Measurements from ENCODE around the gene LSAMP. TPM values are rescaled to one million over a fixed set of nuclear protein-coding genes. Genes with fewer than 3 reads are reported as not detected.

LSAMP gene
- total and polyA plus RNA-seq, 2 donors (not counting 3 experiments of a cell fraction or from before 2014, with no cell fraction given), result not detected

DNA sequence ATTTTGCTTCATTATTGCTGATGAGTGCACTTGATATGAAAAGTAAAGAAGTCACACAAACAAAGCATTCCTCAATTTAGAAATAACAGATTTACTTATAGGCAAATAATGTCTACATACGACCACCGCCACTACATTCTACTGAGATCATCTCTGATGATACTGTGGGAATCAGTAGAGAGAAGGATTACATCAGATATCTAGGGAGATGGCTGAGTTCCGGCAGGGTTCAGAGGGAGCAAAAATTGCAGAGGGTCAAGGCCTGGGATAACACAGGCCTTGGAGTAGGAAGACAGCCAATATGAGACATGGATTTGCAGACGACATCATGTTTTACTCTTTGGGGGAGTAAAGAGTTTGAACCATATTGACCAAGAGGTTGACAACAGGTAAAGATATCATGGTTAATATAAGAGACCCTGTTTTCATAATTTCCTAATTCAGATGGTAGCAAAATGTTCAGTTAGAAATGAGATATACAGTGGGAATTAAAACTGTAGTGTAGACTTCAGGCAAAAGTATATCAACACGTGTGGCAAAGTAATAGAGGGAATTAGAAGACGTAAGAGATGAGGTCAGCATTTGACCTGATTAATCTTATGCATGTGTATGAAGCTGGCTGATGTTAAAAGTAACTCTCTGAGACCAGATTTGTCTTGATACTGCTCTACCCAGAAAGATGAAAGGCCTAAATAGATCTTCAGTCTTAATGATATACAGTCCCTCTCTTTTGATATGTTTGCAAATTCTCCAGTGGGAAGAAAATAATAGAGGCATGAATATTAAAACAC is 15.6 kb downstream of the LSAMP start:
- no TSS peak for BruUV-seq (replicated peaks)
- Histone ChIP-seq H3K27me3 (ENCODE audit: control insufficient read depth in 2 of 2, insufficient read depth in 2 of 2, low read length in 2 of 2) (no peaks in the 10 kb centered on the region), H2AFZ (ENCODE audit: low read depth, low read length) (no peak overlapping the region), H3K9ac (replicated peaks; ENCODE audit: extremely low read depth, insufficient read depth, low read length) (no peak overlapping the region), H4K20me1 (replicated peaks; ENCODE audit: control insufficient read depth, extremely low read depth, insufficient read depth, low read length) (no peaks in the 10 kb centered on the region), H3K4me3 (replicated peaks in 1 of 3; ENCODE audit: insufficient read depth in 1 of 3, low read depth in 1 of 3, low read length in 3 of 3) (no peak overlapping the region), H3K79me2 (ENCODE audit: control insufficient read depth, insufficient read depth, low read length) (no peaks in the 10 kb centered on the region), H3K9me1 (replicated peaks; ENCODE audit: control insufficient read depth, extremely low read depth, insufficient read depth, low read length) (no peaks in the 10 kb centered on the region), H3K27ac (ENCODE audit: insufficient read depth, low read depth, low read length) (no peak overlapping the region), H3K9me3 (replicated peaks; ENCODE audit: control insufficient read depth, insufficient read depth, low read length) (no peaks in the 10 kb centered on the region), H3K4me1 (ENCODE audit: control insufficient read depth, extremely low read depth, insufficient read depth, low read length) (no peaks in the 10 kb centered on the region), H3K4me2 (ENCODE audit: insufficient read depth, low read length) (no peak overlapping the region), H3K36me3 (ENCODE audit: control insufficient read depth in 2 of 2, extremely low read depth in 1 of 2, insufficient read depth in 2 of 2, low read length in 2 of 2) (no peaks in the 10 kb centered on the region)
- DNase-seq (ENCODE audit: low read depth, low spot score) (no peak), FAIRE-seq (no peak)
- intact Hi-C loops (cut with micrococcal nuclease), result no loop called here
- CTCF ChIA-PET, result no interaction called here
- TF ChIP-seq EZH2 (IDR thresholded peaks at IDR 0.05; ENCODE audit: borderline replicate concordance, low read depth, low read length, severe bottlenecking), result no peak
- no peak for TF ChIP-seq POLR2A (IDR thresholded peaks at IDR 0.05; ENCODE audit: low read depth, low read length)
- TF ChIP-seq MYC (IDR thresholded peaks at IDR 0.05; ENCODE audit: low read depth, low read length), result no peak
- TF ChIP-seq, protein P1, sequence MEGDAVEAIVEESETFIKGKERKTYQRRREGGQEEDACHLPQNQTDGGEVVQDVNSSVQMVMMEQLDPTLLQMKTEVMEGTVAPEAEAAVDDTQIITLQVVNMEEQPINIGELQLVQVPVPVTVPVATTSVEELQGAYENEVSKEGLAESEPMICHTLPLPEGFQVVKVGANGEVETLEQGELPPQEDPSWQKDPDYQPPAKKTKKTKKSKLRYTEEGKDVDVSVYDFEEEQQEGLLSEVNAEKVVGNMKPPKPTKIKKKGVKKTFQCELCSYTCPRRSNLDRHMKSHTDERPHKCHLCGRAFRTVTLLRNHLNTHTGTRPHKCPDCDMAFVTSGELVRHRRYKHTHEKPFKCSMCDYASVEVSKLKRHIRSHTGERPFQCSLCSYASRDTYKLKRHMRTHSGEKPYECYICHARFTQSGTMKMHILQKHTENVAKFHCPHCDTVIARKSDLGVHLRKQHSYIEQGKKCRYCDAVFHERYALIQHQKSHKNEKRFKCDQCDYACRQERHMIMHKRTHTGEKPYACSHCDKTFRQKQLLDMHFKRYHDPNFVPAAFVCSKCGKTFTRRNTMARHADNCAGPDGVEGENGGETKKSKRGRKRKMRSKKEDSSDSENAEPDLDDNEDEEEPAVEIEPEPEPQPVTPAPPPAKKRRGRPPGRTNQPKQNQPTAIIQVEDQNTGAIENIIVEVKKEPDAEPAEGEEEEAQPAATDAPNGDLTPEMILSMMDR (IDR thresholded peaks at IDR 0.05; ENCODE audit: extremely low read depth in 1 of 2, insufficient read depth in 1 of 2, low read depth in 1 of 2, low read length in 2 of 2), result no peak
- TF ChIP-seq, protein P2, sequence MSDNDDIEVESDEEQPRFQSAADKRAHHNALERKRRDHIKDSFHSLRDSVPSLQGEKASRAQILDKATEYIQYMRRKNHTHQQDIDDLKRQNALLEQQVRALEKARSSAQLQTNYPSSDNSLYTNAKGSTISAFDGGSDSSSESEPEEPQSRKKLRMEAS (IDR thresholded peaks at IDR 0.05; ENCODE audit: insufficient read depth, insufficient read length), result no peak
- no peak for TF ChIP-seq GATA2 (IDR thresholded peaks at IDR 0.05; ENCODE audit: insufficient read depth, insufficient read length, low read depth, low read length)
- no peak for TF ChIP-seq JUN (IDR thresholded peaks at IDR 0.05; ENCODE audit: borderline replicate concordance, insufficient read depth, insufficient read length, low read depth)
- no peak for TF ChIP-seq POLR2AphosphoS5 (IDR thresholded peaks at IDR 0.05; ENCODE audit: insufficient read depth, low read depth, low read length)
- no peak for TF ChIP-seq FOS (IDR thresholded peaks at IDR 0.05; ENCODE audit: borderline replicate concordance, insufficient read depth, low read length)
- dilution Hi-C loops (cut with MboI; ENCODE audit: extremely low pct_ligation_motif_present, low sequenced_read_pairs), result no loop called here
- POLR2A ChIA-PET, result no interaction called here
